Dermis blood vessel endothelial cell (primary cell): Measurements from ENCODE around the gene AOC2. TPM values are rescaled to one million over a fixed set of nuclear protein-coding genes. Genes with fewer than 3 reads are reported as not detected.
"Not testable (repeated sequence)": the region's sequence is repeated elsewhere in the genome, so short reads cannot be mapped to it uniquely, and the experiment has no call there.

Source experiments
- DNase-seq: peaks from one replicate; pipeline ENCODE4 v3.0.0; 2010
- total RNA-seq: library from RNA; depleted of rRNA; stranded (reverse); fragments of >200 nt; gene quantifications from 2 replicates; pipeline ENCODE4 v1.2.3, GENCODE V29; 2014

Gene AOC2
- total RNA-seq, 1 donor from 2014 or later, result 0.85 TPM

GRCh38 chr17:42832213-42832933 is 12.0 kb upstream of the AOC2 start:
- DNase-seq, result no peak

- peak; percentile 92 for DNase-seq
Measured at GRCh38 chr17:42832934-42833766, 11.2 kb upstream of the AOC2 start, which contains the start of gene PSME3. PSME3 (plus strand) TSS chr17:42833397; CDS start chr17:42833632, 235 bp downstream.

GRCh38 chr17:42833767-42834422 is 10.5 kb upstream of the AOC2 start:
- DNase-seq, result no peak

- DNase-seq, result no peak
Measured at GRCh38 chr17:42835732-42836131, 8.6 kb upstream of the AOC2 start.

- no peak for DNase-seq
Measured at GRCh38 chr17:42841975-42842685, 2.2 kb upstream of the AOC2 start.

GRCh38 chr17:42843358-42843934 is 934 bp upstream of the AOC2 start:
- DNase-seq, result peak; percentile 89

GRCh38 chr17:42844761-42845555 is 578 bp downstream of the AOC2 start:
- no peak for DNase-seq

- no peak for DNase-seq
Measured at GRCh38 chr17:42845556-42845917, 1.2 kb downstream of the AOC2 start.

- no peak for DNase-seq
Measured at GRCh38 chr17:42845918-42846593, 1.7 kb downstream of the AOC2 start.

GRCh38 chr17:42846594-42847280 is 2.4 kb downstream of the AOC2 start:
- DNase-seq, result no peak

GRCh38 chr17:42848093-42848492 is 3.7 kb downstream of the AOC2 start:
- DNase-seq, result no peak

GRCh38 chr17:42849031-42849430 is 4.7 kb downstream of the AOC2 start:
- DNase-seq, result no peak

GRCh38 chr17:42849451-42850181 is 5.2 kb downstream of the AOC2 start:
- DNase-seq, result no peak

GRCh38 chr17:42850954-42851353 is 6.6 kb downstream of the AOC2 start, which contains the start of gene AOC3:
AOC3 (plus strand) TSS chr17:42851199; CDS start chr17:42851344, 145 bp downstream.
- no peak for DNase-seq

- DNase-seq, result not testable (repeated sequence)
Measured at GRCh38 chr17:42851371-42852240, 7.2 kb downstream of the AOC2 start.

- no peak for DNase-seq
Measured at GRCh38 chr17:42852351-42852750, 8.0 kb downstream of the AOC2 start.

GRCh38 chr17:42853004-42853403 is 8.6 kb downstream of the AOC2 start:
- no peak for DNase-seq

GRCh38 chr17:42853597-42853967 is 9.2 kb downstream of the AOC2 start:
- DNase-seq, result no peak
